Keratinocyte (primary cell): Measurements from ENCODE around the gene CA5A. TPM values are rescaled to one million over a fixed set of nuclear protein-coding genes. Genes with fewer than 3 reads are reported as not detected.

Experiments used
- DNase-seq: peaks from one replicate; pipeline ENCODE4 v3.0.0-alpha.2; 2011; ENCODE audit warnings: low read depth, missing footprints, low spot score
- FAIRE-seq: peaks from 2 replicates; lab custom pipeline; 2011; peaks lifted over from hg19 to GRCh38; lab: Jason Lieb, UNC
- H2AFZ ChIP-seq: 2 replicates; pipeline ENCODE4 v1.6.0; 2012; ENCODE audit warnings: low read length, control low read depth, inconsistent platforms; ENCODE audit not compliant: control insufficient read depth
- H3K27ac ChIP-seq: 2 replicates; pipeline ENCODE4 v1.5.1; 2011; ENCODE audit warnings: low read length; ENCODE audit not compliant: control insufficient read depth, insufficient read depth
- H3K27me3 ChIP-seq: 3 replicates; pipeline ENCODE4 v1.6.0; 2011; ENCODE audit warnings: low read length; ENCODE audit not compliant: control insufficient read depth, insufficient read depth; ENCODE audit errors: extremely low read depth
- H3K36me3 ChIP-seq, 2 experiments: 2 replicates in 1 of 2; 3 replicates in 1 of 2; pipeline ENCODE4 v1.5.1; 2011; ENCODE audit warnings: low read length in 2 of 2, mild to moderate bottlenecking in 1 of 2; ENCODE audit not compliant: control insufficient read depth in 2 of 2, insufficient read depth in 2 of 2; ENCODE audit errors: extremely low read depth in 1 of 2
- H3K4me1 ChIP-seq: 3 replicates; pipeline ENCODE4 v1.5.1; 2011; ENCODE audit warnings: low read length; ENCODE audit not compliant: control insufficient read depth, insufficient read depth; ENCODE audit errors: extremely low read depth
- H3K4me2 ChIP-seq: 3 replicates; pipeline ENCODE4 v1.6.0; 2011; ENCODE audit warnings: low read depth, low read length; ENCODE audit not compliant: control insufficient read depth, insufficient read depth; ENCODE audit errors: extremely low read depth
- H3K4me3 ChIP-seq, 3 experiments: fragments of 200-600 bp in 1 of 3; sonication (generic) in 1 of 3; 2 replicates in 2 of 3; 3 replicates in 1 of 3; pipeline ENCODE4 v1.5.1; 2011 to 2016; ENCODE audit warnings: low read length in 3 of 3, mild to moderate bottlenecking in 3 of 3, control low read depth in 2 of 3, inconsistent platforms in 1 of 3, low read depth in 1 of 3, mixed read lengths in 1 of 3, mixed run types in 1 of 3, moderate library complexity in 1 of 3; ENCODE audit not compliant: control insufficient read depth in 2 of 3, insufficient read depth in 2 of 3; ENCODE audit errors: extremely low read depth in 1 of 3
- H3K79me2 ChIP-seq: 2 replicates; pipeline ENCODE4 v1.6.0; 2012; ENCODE audit warnings: low read length; ENCODE audit not compliant: control insufficient read depth, insufficient read depth
- H3K9ac ChIP-seq: 3 replicates; pipeline ENCODE4 v1.6.0; 2011; ENCODE audit warnings: low read length; ENCODE audit not compliant: control insufficient read depth, insufficient read depth; ENCODE audit errors: extremely low read depth
- H3K9me1 ChIP-seq: 3 replicates; pipeline ENCODE4 v1.6.0; 2011; ENCODE audit warnings: low read length; ENCODE audit not compliant: control insufficient read depth, insufficient read depth; ENCODE audit errors: extremely low read depth
- H3K9me3 ChIP-seq: 2 replicates; pipeline ENCODE4 v1.5.1; 2012; ENCODE audit warnings: low read depth, low read length; ENCODE audit not compliant: control insufficient read depth
- H4K20me1 ChIP-seq: 3 replicates; pipeline ENCODE4 v1.6.0; 2011; ENCODE audit warnings: low read length; ENCODE audit not compliant: control insufficient read depth, insufficient read depth; ENCODE audit errors: extremely low read depth
- CTCF ChIP-seq, 3 experiments: IDR thresholded peaks in 1 of 3; conservative IDR thresholded peaks in 1 of 3; optimal IDR thresholded peaks in 1 of 3; 2 replicates in 2 of 3; 3 replicates in 1 of 3; pipeline versions ENCODE3 to v1.5.1; 2011; ENCODE audit warnings: low read length in 3 of 3, mild to moderate bottlenecking in 3 of 3, moderate library complexity in 2 of 3, control low read depth in 1 of 3, inconsistent platforms in 1 of 3; ENCODE audit not compliant: insufficient read depth in 2 of 3; ENCODE audit errors: extremely low read depth in 1 of 3
- EZH2 ChIP-seq: IDR thresholded peaks from one replicate; pipeline ENCODE4 v1.6.1; 2012; ENCODE audit warnings: inconsistent platforms, mild to moderate bottlenecking, low read length, moderate library complexity
- dilution Hi-C: fragments of 300-500 bp; cut with MboI; formaldehyde crosslinking; loops from one replicate; pipeline ENCODE4 v1.7.0; 2020; ENCODE audit warnings: low sequenced_read_pairs; ENCODE audit not compliant: extremely low pct_ligation_motif_present
- polyA plus RNA-seq, 5 experiments: library from polyadenylated mRNA; depleted of rRNA in 3 of 5; stranded (reverse) in 3 of 5; stranded (forward) in 1 of 5; unstranded in 1 of 5; fragments of >200 nt; gene quantifications; 1 replicate in 1 of 5; 2 replicates in 3 of 5; 3 replicates in 1 of 5; pipeline versions ENCODE4 v1.2.1 to v1.2.3, GENCODE V29; 2011 to 2012; ENCODE audit warnings: missing spikeins in 2 of 5, low read depth in 1 of 5, low replicate concordance in 1 of 5

Gene CA5A
- polyA plus RNA-seq, 1 donor (not counting 4 experiments of a cell fraction or from before 2014, with no cell fraction given) = not detected

DNA sequence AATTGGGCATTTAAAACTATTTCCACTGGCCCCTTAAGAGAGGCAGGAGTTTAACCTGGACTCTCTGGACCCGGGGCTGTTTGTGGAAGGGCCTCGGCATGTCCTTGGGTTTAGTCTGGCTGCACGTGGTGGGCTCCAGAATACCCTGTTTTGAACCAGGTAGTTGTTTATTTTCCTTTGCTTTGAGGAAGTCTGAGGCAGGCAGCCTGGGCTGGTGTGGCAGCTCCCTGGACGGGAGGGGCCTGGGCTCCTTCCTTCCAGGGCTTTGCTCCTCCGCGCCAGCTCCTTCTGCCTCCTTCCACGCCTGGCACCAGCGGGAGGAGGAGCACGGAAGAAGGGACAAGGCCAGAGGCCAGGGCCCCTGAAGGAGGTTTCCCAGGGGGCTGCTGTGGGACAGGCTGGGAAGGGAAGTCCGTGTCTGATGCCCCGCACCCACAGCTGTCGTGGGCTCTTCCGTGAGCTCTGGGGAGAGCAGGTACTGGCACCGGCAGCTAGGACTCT lies 30.4 kb upstream of the CA5A start:
- Histone ChIP-seq H3K9me3 (peaks cover 5% of the 10 kb centered on the region), H3K4me2 (peak overlapping the region; percentile 49), H3K27ac (peak overlapping the region; percentile 5), H3K79me2 (peaks cover 78% of the 10 kb centered on the region), H3K4me1 (peaks cover 24% of the 10 kb centered on the region), H3K27me3 (no peaks in the 10 kb centered on the region), H3K36me3 (peaks cover 0 to 1% of the 10 kb centered on the region in 2 experiments), H3K4me3 (peak overlapping the region in 1 of 3 experiments; percentile 4), H4K20me1 (no peaks in the 10 kb centered on the region), H3K9ac (peak overlapping the region; percentile 51), H3K9me1 (no peaks in the 10 kb centered on the region), H2AFZ (peak overlapping the region; percentile 43)
- dilution Hi-C loops = no loop called here
- DNase-seq = no peak
- no peak for FAIRE-seq
- no peak for TF ChIP-seq CTCF (optimal IDR thresholded peaks at IDR 0.05 in 1 of 3, IDR thresholded peaks at IDR 0.05 in 1 of 3, conservative IDR thresholded peaks at IDR 0.05 in 1 of 3; ENCODE audit: extremely low read depth in 1 of 3, insufficient read depth in 2 of 3, low read length in 3 of 3)
- no peak for TF ChIP-seq EZH2

DNA sequence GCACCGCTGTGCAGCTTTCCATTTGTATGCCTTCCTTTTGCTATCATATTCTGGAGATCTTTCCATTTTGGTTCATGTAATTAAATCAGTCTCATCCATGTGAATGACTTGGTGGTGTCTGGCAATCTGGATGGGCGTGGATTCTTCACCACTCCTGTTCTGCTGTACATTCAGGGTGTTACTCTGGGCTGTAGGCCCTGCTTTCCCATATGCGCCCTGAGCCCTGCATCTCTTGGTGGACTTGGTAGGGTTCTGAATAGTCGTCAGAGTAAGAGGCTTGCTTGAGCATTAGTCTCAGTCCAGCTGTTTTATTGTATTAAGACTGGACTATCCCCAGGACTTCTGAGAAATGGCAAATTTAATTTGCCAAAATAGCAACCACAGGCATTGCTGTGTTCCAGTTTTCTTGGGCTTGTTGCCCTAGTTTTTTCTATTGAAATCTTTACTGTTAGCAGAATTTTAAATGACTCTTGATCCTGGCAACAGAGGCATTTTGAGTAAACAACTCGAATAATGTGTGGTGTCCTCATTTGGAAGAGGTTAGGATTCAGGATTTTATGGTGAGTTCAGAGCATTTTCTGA lies 29.8 kb upstream of the CA5A start:
- H3K9me3 ChIP-seq = peaks cover 1% of the 10 kb centered on the region
- FAIRE-seq = no peak
- DNase-seq = no peak

More for the DNA sequence above, 29.8 kb upstream of the CA5A start:
- peak overlapping the region; percentile 49 for H3K4me2 ChIP-seq
- H3K27ac ChIP-seq = no peak overlapping the region
- H3K27me3 ChIP-seq = no peaks in the 10 kb centered on the region
- dilution Hi-C loops = no loop called here
- peak overlapping the region; percentile 51 for H3K9ac ChIP-seq
- no peak overlapping the region for H2AFZ ChIP-seq
- TF ChIP-seq CTCF (optimal IDR thresholded peaks at IDR 0.05 in 1 of 3, IDR thresholded peaks at IDR 0.05 in 1 of 3, conservative IDR thresholded peaks at IDR 0.05 in 1 of 3; ENCODE audit: extremely low read depth in 1 of 3, insufficient read depth in 2 of 3, low read length in 3 of 3) (no peak), EZH2 (no peak)
- peaks cover 24% of the 10 kb centered on the region for H3K4me1 ChIP-seq
- H3K36me3 ChIP-seq = peaks cover under 1% of the 10 kb centered on the region in 2 experiments
- H3K4me3 ChIP-seq = no peak overlapping the region
- H3K79me2 ChIP-seq = peaks cover 76% of the 10 kb centered on the region
- H3K9me1 ChIP-seq = no peaks in the 10 kb centered on the region
- H4K20me1 ChIP-seq = no peaks in the 10 kb centered on the region
